ENCODE data around the gene FARP1. TPM values are rescaled to one million over a fixed set of nuclear protein-coding genes. Genes with fewer than 3 reads are reported as not detected.

The FARP1 gene
- polyA plus RNA-seq, 1 of the 3 experiments (the other 2 are of a cell fraction): 12.0 TPM

DNA sequence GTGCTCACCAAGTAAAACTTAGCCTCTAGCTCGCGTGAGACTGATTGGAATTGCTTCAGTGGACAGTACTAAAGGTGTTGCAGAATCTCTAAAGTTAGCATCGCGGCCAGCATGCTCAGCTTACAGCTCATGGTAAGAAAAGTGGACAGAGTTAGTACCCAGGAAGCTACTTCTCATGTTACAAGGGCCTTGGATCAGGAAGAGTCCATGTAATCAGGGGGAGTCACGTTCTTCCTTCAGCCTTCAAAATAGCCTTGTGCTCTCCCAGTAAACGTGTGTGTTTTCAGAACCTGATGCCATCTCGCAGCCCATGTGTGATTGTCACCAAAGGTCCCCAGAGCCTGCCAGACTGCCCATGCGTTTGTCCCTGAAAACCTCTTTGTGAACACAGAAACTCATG is 230.0 kb downstream of the FARP1 start (continued):
- no peak for TF ChIP-seq REST (IDR thresholded peaks at IDR 0.05; ENCODE audit: low read depth, low read length)
- no peak for TF ChIP-seq ELF1 (IDR thresholded peaks at IDR 0.05)
- TF ChIP-seq NRF1 (IDR thresholded peaks at IDR 0.05; ENCODE audit: low read depth, low read length): no peak
- TF ChIP-seq MXI1 (IDR thresholded peaks at IDR 0.05; ENCODE audit: low read depth, low read length): no peak
- no peak for TF ChIP-seq EZH2phosphoT487 (IDR thresholded peaks at IDR 0.05; ENCODE audit: borderline replicate concordance, low read depth)
- no peak for TF ChIP-seq TEAD4 (IDR thresholded peaks at IDR 0.05; ENCODE audit: borderline replicate concordance, insufficient read depth)
- TF ChIP-seq ZBTB33 (IDR thresholded peaks at IDR 0.05; ENCODE audit: borderline replicate concordance, low read depth): no peak

DNA sequence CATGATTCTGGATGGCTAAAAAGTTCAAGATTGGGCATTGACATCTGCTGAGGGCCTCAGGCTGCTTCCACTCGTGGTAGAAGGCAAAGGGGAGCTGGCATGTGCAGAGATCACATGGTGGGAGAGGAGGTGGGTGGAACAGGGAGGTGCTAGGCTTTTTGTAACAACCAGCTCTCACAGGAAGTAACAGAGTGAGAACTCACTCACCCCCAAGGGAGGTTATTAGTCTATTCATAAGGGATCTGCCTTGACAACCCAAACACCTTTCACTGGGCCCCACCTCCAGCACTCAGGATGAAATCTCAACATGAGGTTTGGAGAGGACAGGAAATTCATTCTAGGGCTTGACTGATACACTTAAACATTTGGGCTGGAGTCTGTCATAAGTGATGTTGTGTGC is 231.9 kb downstream of the FARP1 start:
- CTCF ChIA-PET: interaction anchor here (1.4 kb wide), 1 partner anchor 28 kb away, joined by 3 read pairs; no protein-coding TSS in a partner anchor
- Histone ChIP-seq H3K9me3 (no peaks in the 10 kb centered on the region), H3F3A (replicated peaks; ENCODE audit: insufficient read depth) (no peaks in the 10 kb centered on the region), H3K4me2 (no peak overlapping the region), H2AFZ (ENCODE audit: low read depth) (no peak overlapping the region), H3K9me2 (no peaks in the 10 kb centered on the region), H3K27ac (ENCODE audit: low read depth in 2 of 2, low read length in 1 of 2) (no peak overlapping the region), H3K4me3 (ENCODE audit: low read depth in 2 of 2, low read length in 1 of 2) (no peak overlapping the region), H3K4me1 (ENCODE audit: control insufficient read depth in 1 of 2, insufficient read depth in 2 of 2, low read depth in 1 of 2, low read length in 1 of 2) (no peaks in the 10 kb centered on the region), H3K36me3 (replicated peaks in 1 of 2; ENCODE audit: control insufficient read depth in 1 of 2, insufficient read depth in 2 of 2, low read length in 1 of 2) (peaks cover 2 to 10% of the 10 kb centered on the region in 2 experiments), H3K27me3 (ENCODE audit: insufficient read depth) (no peaks in the 10 kb centered on the region), H3K9ac (no peak overlapping the region), H4K20me1 (ENCODE audit: insufficient read depth) (no peaks in the 10 kb centered on the region), H3K79me2 (ENCODE audit: insufficient read depth) (peaks cover 3% of the 10 kb centered on the region; the same call in 1 of the 2 replicates)
- DNase-seq: no peak
- POLR2A ChIA-PET: no interaction called here
- 94% methylated on average over 1 of the region's 1 CpG for WGBS (ENCODE audit: low lambda C conversion rate)
- TF ChIP-seq, protein P1, sequence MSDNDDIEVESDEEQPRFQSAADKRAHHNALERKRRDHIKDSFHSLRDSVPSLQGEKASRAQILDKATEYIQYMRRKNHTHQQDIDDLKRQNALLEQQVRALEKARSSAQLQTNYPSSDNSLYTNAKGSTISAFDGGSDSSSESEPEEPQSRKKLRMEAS (IDR thresholded peaks at IDR 0.05; ENCODE audit: low read depth): no peak
- TF ChIP-seq, protein P2, sequence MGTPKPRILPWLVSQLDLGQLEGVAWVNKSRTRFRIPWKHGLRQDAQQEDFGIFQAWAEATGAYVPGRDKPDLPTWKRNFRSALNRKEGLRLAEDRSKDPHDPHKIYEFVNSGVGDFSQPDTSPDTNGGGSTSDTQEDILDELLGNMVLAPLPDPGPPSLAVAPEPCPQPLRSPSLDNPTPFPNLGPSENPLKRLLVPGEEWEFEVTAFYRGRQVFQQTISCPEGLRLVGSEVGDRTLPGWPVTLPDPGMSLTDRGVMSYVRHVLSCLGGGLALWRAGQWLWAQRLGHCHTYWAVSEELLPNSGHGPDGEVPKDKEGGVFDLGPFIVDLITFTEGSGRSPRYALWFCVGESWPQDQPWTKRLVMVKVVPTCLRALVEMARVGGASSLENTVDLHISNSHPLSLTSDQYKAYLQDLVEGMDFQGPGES (IDR thresholded peaks at IDR 0.05; ENCODE audit: low read depth, low read length): no peak
- TF ChIP-seq MXI1 (IDR thresholded peaks at IDR 0.05; ENCODE audit: low read depth, low read length) (no peak), NFIC (IDR thresholded peaks at IDR 0.05; ENCODE audit: borderline replicate concordance) (no peak), FOXM1 (IDR thresholded peaks at IDR 0.05; ENCODE audit: low read depth) (no peak), GATA2 (CRISPR knock-in tag; IDR thresholded peaks at IDR 0.05) (no peak), CHD2 (IDR thresholded peaks at IDR 0.05; ENCODE audit: low read length, partially characterized antibody) (no peak), TCF12 (IDR thresholded peaks at IDR 0.05) (no peak), FOSL2 (IDR thresholded peaks at IDR 0.05; ENCODE audit: borderline replicate concordance, low read depth) (no peak), TAF1 (IDR thresholded peaks at IDR 0.05; ENCODE audit: borderline replicate concordance, low read depth, low read length) (no peak), TEAD4 (IDR thresholded peaks at IDR 0.05; ENCODE audit: borderline replicate concordance, insufficient read depth) (no peak), ZBTB33 (IDR thresholded peaks at IDR 0.05; ENCODE audit: borderline replicate concordance, low read depth) (no peak), RCOR1 (IDR thresholded peaks at IDR 0.05; ENCODE audit: low read length) (no peak), MEF2A (IDR thresholded peaks at IDR 0.05; ENCODE audit: borderline replicate concordance, low read depth) (no peak), SMC3 (IDR thresholded peaks at IDR 0.05; ENCODE audit: low read depth, low read length) (no peak), RFX5 (IDR thresholded peaks at IDR 0.05; ENCODE audit: low read length) (no peak)
- TF ChIP-seq, protein P3, sequence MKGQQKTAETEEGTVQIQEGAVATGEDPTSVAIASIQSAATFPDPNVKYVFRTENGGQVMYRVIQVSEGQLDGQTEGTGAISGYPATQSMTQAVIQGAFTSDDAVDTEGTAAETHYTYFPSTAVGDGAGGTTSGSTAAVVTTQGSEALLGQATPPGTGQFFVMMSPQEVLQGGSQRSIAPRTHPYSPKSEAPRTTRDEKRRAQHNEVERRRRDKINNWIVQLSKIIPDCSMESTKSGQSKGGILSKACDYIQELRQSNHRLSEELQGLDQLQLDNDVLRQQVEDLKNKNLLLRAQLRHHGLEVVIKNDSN (IDR thresholded peaks at IDR 0.05; ENCODE audit: borderline replicate concordance, low read depth): no peak
